ENCODE results near the gene NUAK1. TPM values are rescaled to one million over a fixed set of nuclear protein-coding genes. Genes with fewer than 3 reads are reported as not detected.

Gene NUAK1
- total RNA-seq, 1 donor, result 21.7 TPM

GRCh38 chr12:106054049-106054448 is 84.7 kb downstream of the NUAK1 start:
- H3K79me2 ChIP-seq (ENCODE audit: insufficient read depth, low read length), result no peaks in the 10 kb centered on the region
- no peak overlapping the region for H2AFZ ChIP-seq (ENCODE audit: low read length)
- no peak for DNase-seq (ENCODE audit: insufficient read length, low spot score, missing footprints)
- no peaks in the 10 kb centered on the region for H3K27me3 ChIP-seq (ENCODE audit: insufficient read depth, low read length)
- no peak overlapping the region for H3K4me2 ChIP-seq (ENCODE audit: insufficient read depth, low read length)
- H3K4me1 ChIP-seq (ENCODE audit: insufficient read depth, low read length), result peaks cover 23% of the 10 kb centered on the region
- H3K4me3 ChIP-seq (ENCODE audit: insufficient read depth, low read length), result no peak overlapping the region
- TF ChIP-seq, protein P1, sequence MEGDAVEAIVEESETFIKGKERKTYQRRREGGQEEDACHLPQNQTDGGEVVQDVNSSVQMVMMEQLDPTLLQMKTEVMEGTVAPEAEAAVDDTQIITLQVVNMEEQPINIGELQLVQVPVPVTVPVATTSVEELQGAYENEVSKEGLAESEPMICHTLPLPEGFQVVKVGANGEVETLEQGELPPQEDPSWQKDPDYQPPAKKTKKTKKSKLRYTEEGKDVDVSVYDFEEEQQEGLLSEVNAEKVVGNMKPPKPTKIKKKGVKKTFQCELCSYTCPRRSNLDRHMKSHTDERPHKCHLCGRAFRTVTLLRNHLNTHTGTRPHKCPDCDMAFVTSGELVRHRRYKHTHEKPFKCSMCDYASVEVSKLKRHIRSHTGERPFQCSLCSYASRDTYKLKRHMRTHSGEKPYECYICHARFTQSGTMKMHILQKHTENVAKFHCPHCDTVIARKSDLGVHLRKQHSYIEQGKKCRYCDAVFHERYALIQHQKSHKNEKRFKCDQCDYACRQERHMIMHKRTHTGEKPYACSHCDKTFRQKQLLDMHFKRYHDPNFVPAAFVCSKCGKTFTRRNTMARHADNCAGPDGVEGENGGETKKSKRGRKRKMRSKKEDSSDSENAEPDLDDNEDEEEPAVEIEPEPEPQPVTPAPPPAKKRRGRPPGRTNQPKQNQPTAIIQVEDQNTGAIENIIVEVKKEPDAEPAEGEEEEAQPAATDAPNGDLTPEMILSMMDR (IDR thresholded peaks at IDR 0.05; ENCODE audit: extremely low read depth, low read depth, low read length), result no peak
- no peaks in the 10 kb centered on the region for H3K36me3 ChIP-seq (ENCODE audit: insufficient read depth, low read length)
- H4K20me1 ChIP-seq (ENCODE audit: insufficient read depth, low read length), result no peaks in the 10 kb centered on the region
- no peak overlapping the region for H3K27ac ChIP-seq (ENCODE audit: low read depth, low read length)
- H3K9me3 ChIP-seq (ENCODE audit: low read depth, low read length), result no peaks in the 10 kb centered on the region

DNA sequence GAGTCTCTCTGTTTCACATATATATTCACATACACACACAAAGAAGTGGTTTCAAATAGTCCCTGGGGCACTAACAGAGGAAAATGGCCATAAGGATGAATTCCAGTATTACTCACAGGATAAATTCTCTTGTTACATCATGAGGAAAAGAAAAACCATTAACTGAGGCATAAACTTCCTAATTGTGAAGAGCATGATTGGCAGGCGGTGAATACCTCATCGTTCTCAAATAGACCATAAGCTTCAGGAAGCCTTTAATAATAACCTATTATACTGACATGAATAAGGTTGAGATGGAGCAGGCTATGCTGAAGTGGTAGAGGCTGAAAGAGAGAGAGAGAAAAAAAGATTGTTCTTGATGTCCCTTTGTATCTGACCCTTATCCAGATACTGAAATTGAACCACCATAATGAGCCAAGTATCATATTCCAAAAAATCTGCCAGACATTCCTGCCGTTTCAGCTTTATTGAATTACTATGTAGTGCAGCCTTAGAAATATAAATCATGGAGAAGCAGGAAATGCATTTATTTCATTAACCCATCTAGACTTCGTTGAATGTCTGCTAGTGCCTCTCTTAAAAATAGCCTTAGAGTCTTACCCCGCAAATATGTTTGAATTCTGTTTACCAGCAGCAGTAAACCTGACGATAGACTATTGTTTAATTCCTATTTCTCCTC is 86.8 kb downstream of the NUAK1 start:
- no peaks in the 10 kb centered on the region for H3K27me3 ChIP-seq (ENCODE audit: insufficient read depth, low read length)
- H3K4me2 ChIP-seq (ENCODE audit: insufficient read depth, low read length), result no peak overlapping the region
- H3K79me2 ChIP-seq (ENCODE audit: insufficient read depth, low read length), result no peaks in the 10 kb centered on the region
- no peaks in the 10 kb centered on the region for H4K20me1 ChIP-seq (ENCODE audit: insufficient read depth, low read length)
- TF ChIP-seq, protein P1 (IDR thresholded peaks at IDR 0.05; ENCODE audit: extremely low read depth, low read depth, low read length), result no peak
- no peaks in the 10 kb centered on the region for H3K9me3 ChIP-seq (ENCODE audit: low read depth, low read length)
- H3K4me1 ChIP-seq (ENCODE audit: insufficient read depth, low read length), result peaks cover 11% of the 10 kb centered on the region
- no peak overlapping the region for H3K4me3 ChIP-seq (ENCODE audit: insufficient read depth, low read length)
- H3K36me3 ChIP-seq (ENCODE audit: insufficient read depth, low read length), result no peaks in the 10 kb centered on the region
- no peak overlapping the region for H2AFZ ChIP-seq (ENCODE audit: low read length)
- H3K27ac ChIP-seq (ENCODE audit: low read depth, low read length), result no peak overlapping the region
- DNase-seq (ENCODE audit: insufficient read length, low spot score, missing footprints), result no peak

DNA sequence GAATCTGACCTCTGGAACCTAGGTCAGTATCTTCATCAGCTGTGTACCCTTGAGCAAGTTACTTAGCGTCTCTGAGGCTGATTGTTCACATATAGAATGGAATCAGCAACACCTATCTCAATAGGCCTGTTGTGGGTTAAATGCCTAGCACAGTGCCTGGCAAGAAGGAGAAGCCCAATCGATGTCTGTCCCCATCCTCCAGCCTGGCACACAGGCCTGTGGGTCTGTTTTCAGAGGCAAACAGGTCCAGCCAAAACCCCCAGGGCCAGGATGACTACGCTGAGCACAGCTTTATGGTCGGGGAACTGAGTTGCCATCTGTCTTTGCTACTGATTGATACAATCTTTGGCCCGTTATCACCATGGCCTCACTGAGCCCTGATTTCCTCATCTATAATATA is 89.2 kb downstream of the NUAK1 start:
- H3K36me3 ChIP-seq (ENCODE audit: insufficient read depth, low read length), result no peaks in the 10 kb centered on the region
- TF ChIP-seq, protein P1 (IDR thresholded peaks at IDR 0.05; ENCODE audit: extremely low read depth, low read depth, low read length), result no peak
- no peaks in the 10 kb centered on the region for H3K27me3 ChIP-seq (ENCODE audit: insufficient read depth, low read length)
- H4K20me1 ChIP-seq (ENCODE audit: insufficient read depth, low read length), result no peaks in the 10 kb centered on the region
- peaks cover 21% of the 10 kb centered on the region for H3K4me1 ChIP-seq (ENCODE audit: insufficient read depth, low read length)
- no peak overlapping the region for H3K4me2 ChIP-seq (ENCODE audit: insufficient read depth, low read length)
- H3K27ac ChIP-seq (ENCODE audit: low read depth, low read length), result no peak overlapping the region
- H2AFZ ChIP-seq (ENCODE audit: low read length), result no peak overlapping the region
- H3K79me2 ChIP-seq (ENCODE audit: insufficient read depth, low read length), result no peaks in the 10 kb centered on the region
- no peak overlapping the region for H3K4me3 ChIP-seq (ENCODE audit: insufficient read depth, low read length)
- DNase-seq (ENCODE audit: insufficient read length, low spot score, missing footprints), result no peak
- no peaks in the 10 kb centered on the region for H3K9me3 ChIP-seq (ENCODE audit: low read depth, low read length)

- H3K79me2 ChIP-seq (ENCODE audit: insufficient read depth, low read length), result no peaks in the 10 kb centered on the region
- no peaks in the 10 kb centered on the region for H3K9me3 ChIP-seq (ENCODE audit: low read depth, low read length)
- no peak overlapping the region for H3K4me3 ChIP-seq (ENCODE audit: insufficient read depth, low read length)
- no peak overlapping the region for H3K27ac ChIP-seq (ENCODE audit: low read depth, low read length)
- H4K20me1 ChIP-seq (ENCODE audit: insufficient read depth, low read length), result no peaks in the 10 kb centered on the region
- TF ChIP-seq, protein P1 (IDR thresholded peaks at IDR 0.05; ENCODE audit: extremely low read depth, low read depth, low read length), result no peak
- no peak overlapping the region for H2AFZ ChIP-seq (ENCODE audit: low read length)
- no peaks in the 10 kb centered on the region for H3K36me3 ChIP-seq (ENCODE audit: insufficient read depth, low read length)
- H3K4me1 ChIP-seq (ENCODE audit: insufficient read depth, low read length), result peaks cover 21% of the 10 kb centered on the region
- no peak overlapping the region for H3K4me2 ChIP-seq (ENCODE audit: insufficient read depth, low read length)
- H3K27me3 ChIP-seq (ENCODE audit: insufficient read depth, low read length), result no peaks in the 10 kb centered on the region
- no peak for DNase-seq (ENCODE audit: insufficient read length, low spot score, missing footprints)
These were observed 89.6 kb downstream of the NUAK1 start for GRCh38 chr12:106049105-106049504.

Data from osteoblast (primary cell).